DOHH2 (cell line): ENCODE measurements around the gene IAPP.

Experiments
- CTCF ChIP-seq: fragments of 200-600 bp; sonication (generic); IDR thresholded peaks from one replicate; pipeline ENCODE4 v1.5.1; 2014; ENCODE audit warnings: antibody characterized with exemption, mild to moderate bottlenecking, low read depth, low read length; ENCODE audit not compliant: poor library complexity, severe bottlenecking
- EZH2phosphoT487 ChIP-seq: fragments of 200-600 bp; sonication (generic); IDR thresholded peaks from 2 replicates; pipeline ENCODE4 v1.6.1; 2017; ENCODE audit warnings: borderline replicate concordance, mild to moderate bottlenecking, antibody characterized with exemption, low read length, moderate library complexity, mixed read lengths

GRCh38 chr12:21324551-21324950 is 48.2 kb upstream of the IAPP start:
- TF ChIP-seq CTCF: no peak
- TF ChIP-seq EZH2phosphoT487: no peak
